Spleen (tissue), 11 donors: Measurements from ENCODE around the gene MCOLN1. TPM values are rescaled to one million over a fixed set of nuclear protein-coding genes. Genes with fewer than 3 reads are reported as not detected.

Source experiments
- DNase-seq: peaks from one replicate; pipeline ENCODE4 v3.0.0-alpha.2; 2020
- H3K27ac ChIP-seq, 8 donors: fragments of 200-600 bp; sonication (generic) in 7 of 8; 1 replicate in 4 of 8; 2 replicates in 4 of 8; pipeline versions ENCODE4 v1.5.0 to v1.8.0; 2016 to 2021; ENCODE audit warnings: inconsistent platforms in 4 of 8, mild to moderate bottlenecking in 4 of 8, moderate library complexity in 1 of 8
- H3K27me3 ChIP-seq, 7 donors: fragments of 200-600 bp; sonication (generic) in 6 of 7; replicated peaks in 1 of 7; 1 replicate in 4 of 7; 2 replicates in 3 of 7; pipeline versions ENCODE4 v1.5.0 to v1.8.0; 2016 to 2021; ENCODE audit warnings: inconsistent platforms in 3 of 7, mild to moderate bottlenecking in 1 of 7
- H3K36me3 ChIP-seq, 6 donors: fragments of 200-600 bp; sonication (generic) in 5 of 6; 1 replicate in 4 of 6; 2 replicates in 2 of 6; pipeline versions ENCODE4 v1.5.0 to v1.8.0; 2016 to 2021; ENCODE audit warnings: inconsistent platforms in 2 of 6
- H3K4me1 ChIP-seq, 6 donors: fragments of 200-600 bp; sonication (generic) in 5 of 6; 1 replicate in 3 of 6; 2 replicates in 3 of 6; pipeline versions ENCODE4 v1.5.0 to v1.8.0; 2016 to 2021; ENCODE audit warnings: inconsistent platforms in 3 of 6
- H3K4me3 ChIP-seq, 8 donors: fragments of 200-600 bp; sonication (generic) in 7 of 8; 1 replicate in 4 of 8; 2 replicates in 4 of 8; pipeline versions ENCODE4 v1.5.0 to v1.8.0; 2016 to 2021; ENCODE audit warnings: inconsistent platforms in 4 of 8, mild to moderate bottlenecking in 4 of 8, moderate library complexity in 2 of 8
- H3K9me3 ChIP-seq, 8 donors: fragments of 200-600 bp; sonication (generic) in 7 of 8; 1 replicate in 4 of 8; 2 replicates in 4 of 8; pipeline versions ENCODE4 v1.5.0 to v1.8.0; 2016 to 2021; ENCODE audit warnings: inconsistent platforms in 4 of 8
- POLR2A ChIP-seq, 3 donors: fragments of 450-650 bp; IDR thresholded peaks; one replicate each; pipeline ENCODE4 v1.5.1; 2017; ENCODE audit warnings: antibody characterized with exemption in 3 of 3, mild to moderate bottlenecking in 1 of 3
- POLR2AphosphoS5 ChIP-seq, 3 donors: sonication (generic); formaldehyde crosslinking; IDR thresholded peaks; one replicate each; pipeline ENCODE4 v1.5.1; 2017; ENCODE audit warnings: antibody characterized with exemption in 3 of 3
- WGBS, 5 donors: extraction: QIAGEN DNeasy Blood & Tissue Kit in 3 of 5; methylation state at CpG; one replicate each; pipeline versions ENCODE4 v1.1.5 to v1.1.7; 2013 to 2018; 5-methylcytosine and 5-hydroxymethylcytosine counted together
- intact Hi-C: fragments of 100-400 bp; cut with DNase I; formaldehyde crosslinking; loops from one replicate; pipeline ENCODE4 v1.15.0; 2023; ENCODE audit warnings: low total_unique reads
- polyA plus RNA-seq, 3 donors: library from polyadenylated mRNA; stranded (reverse); fragments of 200-250 nt; gene quantifications; one replicate each; pipeline ENCODE4 v1.2.1, GENCODE V29; 2013
- total RNA-seq, 7 donors: library from RNA; depleted of rRNA in 3 of 7; stranded (reverse); fragments of >200 nt in 3 of 7; fragmentation: NEBNext Ultra II Directional in 4 of 7; extraction: Animal tissue kit (Norgen Biotek cat#: 25700) in 4 of 7; gene quantifications; one replicate each; pipeline versions ENCODE4 v1.1.0 to v1.2.1, GENCODE V29; 2016 to 2021
- TF ChIP-seq, protein P1 (sequence below), 11 experiments: fragments of 200-600 bp in 7 of 11; fragments of 450-650 bp in 4 of 11; sonication (generic) in 4 of 11; IDR thresholded peaks in 8 of 11; conservative IDR thresholded peaks in 3 of 11; 1 replicate in 7 of 11; 2 replicates in 4 of 11; pipeline versions ENCODE4 v1.4.0 to v1.8.0; 2016 to 2021; ENCODE audit warnings: antibody characterized with exemption in 11 of 11, inconsistent platforms in 4 of 11, mild to moderate bottlenecking in 1 of 11
- donor health status: healthy with polysubstance abuse.
- donor health status: DM: no; HTN: no; CAD: no; lungs with moderate emphysema.
- donor health status: DM: no; HTN: no; CAD: no.
- donor health status: Bipolar disorder and iron deficiency.
- donor health status: healthy.
- donor health status: DM: no; HTN: no; CAD: no.
- donor health status: DM: yes; HTN: yes; CAD: no.

The MCOLN1 gene
- total and polyA plus RNA-seq, 10 donors: 25.1 to 166 (median 117) TPM

DNA sequence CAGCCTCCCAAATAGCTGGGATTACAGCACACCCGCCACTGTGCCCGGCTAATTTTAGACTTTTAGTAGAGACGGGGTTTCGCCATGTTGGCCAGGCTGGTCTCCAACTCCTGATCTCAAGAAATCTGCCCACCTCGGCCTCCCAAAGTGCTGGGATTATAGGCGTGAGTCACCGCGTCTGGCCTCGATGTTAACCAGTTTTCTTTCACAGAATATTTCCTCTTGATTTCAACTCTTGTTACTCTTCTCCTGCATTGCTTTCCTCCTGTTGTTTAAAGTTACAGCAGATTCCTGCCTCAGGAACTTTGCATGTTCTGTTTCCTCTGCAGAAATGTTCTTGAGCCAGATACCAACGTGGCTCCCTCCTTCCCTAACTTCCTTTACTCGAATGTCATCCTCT is 29.9 kb upstream of the MCOLN1 start:
- peaks cover 10 to 76% (median 32%) of the 10 kb centered on the region in 6 donors for H3K4me1 ChIP-seq
- H3K27me3 ChIP-seq: no peaks in the 10 kb centered on the region
- 43 to 76% (median 51%) methylated on average over 11 of the region's 11 CpGs for WGBS, 5 donors
- no peak for DNase-seq
- H3K4me3 ChIP-seq: peak overlapping the region in 1 of 8 donors; percentile 50
- TF ChIP-seq POLR2A (IDR thresholded peaks at IDR 0.05) (no peak), POLR2AphosphoS5 (IDR thresholded peaks at IDR 0.05) (no peak)
- TF ChIP-seq, protein P1, sequence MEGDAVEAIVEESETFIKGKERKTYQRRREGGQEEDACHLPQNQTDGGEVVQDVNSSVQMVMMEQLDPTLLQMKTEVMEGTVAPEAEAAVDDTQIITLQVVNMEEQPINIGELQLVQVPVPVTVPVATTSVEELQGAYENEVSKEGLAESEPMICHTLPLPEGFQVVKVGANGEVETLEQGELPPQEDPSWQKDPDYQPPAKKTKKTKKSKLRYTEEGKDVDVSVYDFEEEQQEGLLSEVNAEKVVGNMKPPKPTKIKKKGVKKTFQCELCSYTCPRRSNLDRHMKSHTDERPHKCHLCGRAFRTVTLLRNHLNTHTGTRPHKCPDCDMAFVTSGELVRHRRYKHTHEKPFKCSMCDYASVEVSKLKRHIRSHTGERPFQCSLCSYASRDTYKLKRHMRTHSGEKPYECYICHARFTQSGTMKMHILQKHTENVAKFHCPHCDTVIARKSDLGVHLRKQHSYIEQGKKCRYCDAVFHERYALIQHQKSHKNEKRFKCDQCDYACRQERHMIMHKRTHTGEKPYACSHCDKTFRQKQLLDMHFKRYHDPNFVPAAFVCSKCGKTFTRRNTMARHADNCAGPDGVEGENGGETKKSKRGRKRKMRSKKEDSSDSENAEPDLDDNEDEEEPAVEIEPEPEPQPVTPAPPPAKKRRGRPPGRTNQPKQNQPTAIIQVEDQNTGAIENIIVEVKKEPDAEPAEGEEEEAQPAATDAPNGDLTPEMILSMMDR (IDR thresholded peaks at IDR 0.05 in 8 of 11, conservative IDR thresholded peaks at IDR 0.05 in 3 of 11): no peak
- H3K36me3 ChIP-seq: no peaks in the 10 kb centered on the region
- peak overlapping the region in 7 of 8 donors; percentile 79 to 92 (median 87) for H3K27ac ChIP-seq
- H3K9me3 ChIP-seq: no peaks in the 10 kb centered on the region
- intact Hi-C loops: no loop called here

DNA sequence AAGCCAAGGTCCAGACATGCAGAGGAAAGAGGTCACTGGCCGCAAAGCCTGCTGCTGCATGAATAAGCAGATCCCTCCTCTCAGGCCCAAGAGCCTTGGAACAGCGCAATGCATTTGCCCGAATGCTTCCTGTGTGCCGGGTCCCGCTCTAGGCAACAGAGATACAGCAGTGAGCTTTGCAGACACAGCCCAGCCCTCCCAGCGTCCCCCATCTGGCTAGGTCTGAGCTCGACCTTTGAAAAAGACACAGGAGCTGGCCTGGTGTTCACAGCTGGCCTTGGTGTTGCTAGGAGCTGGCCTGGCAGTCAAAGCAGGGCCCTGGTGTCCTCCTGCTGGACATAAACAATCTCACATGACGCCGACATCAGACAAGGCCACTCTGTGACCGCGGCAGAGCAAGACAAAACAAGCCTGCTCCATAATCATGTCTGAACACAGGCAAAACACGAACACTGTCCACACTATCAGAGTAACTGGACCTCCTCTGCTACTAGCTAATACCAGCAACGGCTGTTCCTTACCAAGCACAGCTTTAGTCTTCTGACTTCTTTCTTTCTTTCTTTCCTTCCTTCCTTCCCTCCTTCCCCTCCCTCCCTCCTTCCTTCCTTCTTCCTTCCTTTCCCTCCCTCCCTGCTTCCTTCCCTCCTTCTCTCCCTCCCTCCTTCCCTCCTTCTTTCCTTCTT is 27.9 kb upstream of the MCOLN1 start:
- peak; percentile 85 for DNase-seq
- Histone ChIP-seq H3K9me3 (no peaks in the 10 kb centered on the region), H3K27me3 (peaks cover 0 to 10% (median 0%) of the 10 kb centered on the region in 7 donors), H3K36me3 (no peaks in the 10 kb centered on the region), H3K4me3 (no peak overlapping the region), H3K27ac (peak overlapping the region in 7 of 8 donors; percentile 55 to 92 (median 84)), H3K4me1 (peaks cover 2 to 58% (median 19%) of the 10 kb centered on the region in 6 donors)
- intact Hi-C loops: no loop called here
- WGBS, 5 donors: 43 to 64% (median 56%) methylated on average over 10 to 13 of the region's 13 CpGs
- TF ChIP-seq, protein P1 (IDR thresholded peaks at IDR 0.05 in 8 of 11, conservative IDR thresholded peaks at IDR 0.05 in 3 of 11): peak in 5 of 11 experiments; percentile 4 to 46 (median 30)
- peak in 1 of 3 donors; percentile 17 for TF ChIP-seq POLR2A (IDR thresholded peaks at IDR 0.05)
- TF ChIP-seq POLR2AphosphoS5 (IDR thresholded peaks at IDR 0.05): peak in 2 of 3 donors; percentile 56 to 73

DNA sequence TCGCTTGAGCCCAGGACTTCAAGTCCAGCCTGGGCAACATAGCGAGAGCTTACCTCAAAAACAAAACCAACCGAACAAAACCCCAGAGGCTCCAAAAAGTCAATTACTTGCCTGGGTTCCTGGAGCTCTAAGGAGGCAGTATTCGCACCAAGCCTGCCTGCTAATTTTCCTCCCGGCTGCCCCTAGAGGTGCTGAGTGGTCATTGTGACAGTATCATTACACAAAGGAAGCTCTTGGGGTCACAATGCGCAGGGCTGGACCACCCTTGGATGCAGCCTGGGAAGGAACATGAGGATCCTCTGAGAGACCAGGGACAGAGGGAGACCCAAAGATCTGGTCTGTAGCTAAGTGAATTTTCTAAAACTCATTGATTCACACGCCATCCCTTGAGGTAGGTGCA is 25.1 kb upstream of the MCOLN1 start:
- TF ChIP-seq POLR2A (IDR thresholded peaks at IDR 0.05): no peak
- TF ChIP-seq, protein P1 (IDR thresholded peaks at IDR 0.05 in 8 of 11, conservative IDR thresholded peaks at IDR 0.05 in 3 of 11): peak in 1 of 11 experiments; percentile 12
- TF ChIP-seq POLR2AphosphoS5 (IDR thresholded peaks at IDR 0.05): no peak
- no peak for DNase-seq
- Histone ChIP-seq H3K9me3 (no peaks in the 10 kb centered on the region), H3K4me1 (peaks cover 8 to 47% (median 26%) of the 10 kb centered on the region in 6 donors), H3K4me3 (no peak overlapping the region), H3K27ac (no peak overlapping the region), H3K27me3 (peaks cover 0 to 37% (median 11%) of the 10 kb centered on the region in 7 donors), H3K36me3 (no peaks in the 10 kb centered on the region)
- WGBS, 5 donors: 53 to 67% (median 57%) methylated on average over 7 of the region's 7 CpGs
- intact Hi-C loops: no loop called here

DNA sequence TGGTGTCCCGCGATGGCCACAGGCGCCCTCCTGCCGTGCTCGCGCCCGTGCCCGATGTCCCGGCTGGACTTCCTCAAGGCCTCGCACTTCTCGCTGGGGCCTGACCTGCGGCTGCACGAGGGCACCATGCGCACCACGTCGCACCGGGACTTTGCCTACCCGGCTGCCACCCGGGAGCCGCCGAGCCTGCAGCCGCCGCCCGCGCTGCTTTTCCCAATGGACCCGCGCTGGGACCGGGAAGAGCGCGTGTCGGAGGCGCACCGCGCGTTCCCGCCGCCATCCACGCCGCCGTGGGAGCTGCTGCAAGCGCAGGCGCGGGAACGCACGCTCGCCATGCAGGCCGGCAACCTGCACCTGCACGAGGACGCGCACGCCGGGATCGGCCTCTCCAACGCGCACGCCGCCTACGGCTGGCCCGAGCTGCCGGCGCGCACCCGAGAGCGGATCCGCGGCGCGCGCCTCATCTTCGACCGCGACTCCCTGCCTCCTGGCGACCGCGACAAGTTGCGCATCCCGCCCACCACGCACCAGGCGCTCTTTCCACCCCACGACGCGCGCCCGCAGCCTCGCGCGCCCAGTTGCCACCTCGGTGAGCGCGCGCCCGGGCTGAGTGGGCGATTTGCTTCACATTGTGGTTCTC is 21.5 kb upstream of the MCOLN1 start:
- intact Hi-C loops: no loop called here
- no peak overlapping the region for H3K27ac ChIP-seq
- peak overlapping the region; percentile 22 to 67 (median 42) for H3K4me3 ChIP-seq
- H3K9me3 ChIP-seq: no peaks in the 10 kb centered on the region
- peak in 2 of 3 donors; percentile 43 to 50 for TF ChIP-seq POLR2AphosphoS5 (IDR thresholded peaks at IDR 0.05)
- no peak for TF ChIP-seq POLR2A (IDR thresholded peaks at IDR 0.05)
- TF ChIP-seq, protein P1 (IDR thresholded peaks at IDR 0.05 in 8 of 11, conservative IDR thresholded peaks at IDR 0.05 in 3 of 11): peak in 1 of 11 experiments; percentile 15
- DNase-seq: peak; percentile 87
- H3K4me1 ChIP-seq: peaks cover 4 to 28% (median 19%) of the 10 kb centered on the region in 6 donors
- H3K36me3 ChIP-seq: no peaks in the 10 kb centered on the region
- 2 to 6% (median 3%) methylated on average over 37 to 93 of the region's 93 CpGs for WGBS, 5 donors
- H3K27me3 ChIP-seq: peaks cover 0 to 74% (median 18%) of the 10 kb centered on the region in 7 donors
